ENCODE measurements around the gene LYPD6. TPM values are rescaled to one million over a fixed set of nuclear protein-coding genes. Genes with fewer than 3 reads are reported as not detected.
"Not testable (repeated sequence)": the region's sequence is repeated elsewhere in the genome, so short reads cannot be mapped to it uniquely, and the experiment has no call there.

LYPD6 gene
- total and polyA plus RNA-seq, 2 donors from 2014 or later: 1.1 to 2.2 TPM

- Histone ChIP-seq H3K36me3 (ENCODE audit: control insufficient read depth in 2 of 3, insufficient read depth in 3 of 3, low read length in 3 of 3) (no peaks in the 10 kb centered on the region), H3K4me3 (ENCODE audit: low read length in 3 of 3) (no peak overlapping the region), H3K27ac (ENCODE audit: low read depth in 2 of 2, low read length in 2 of 2) (no peak overlapping the region), H3K9ac (ENCODE audit: low read length in 3 of 3) (no peak overlapping the region), H3K4me1 (ENCODE audit: control insufficient read depth in 2 of 3, insufficient read depth in 2 of 3, low read depth in 1 of 3, low read length in 3 of 3) (peaks cover 0 to 3% (median 0%) of the 10 kb centered on the region in 3 donors), H3K27me3 (ENCODE audit: control insufficient read depth, insufficient read depth, low read length) (no peaks in the 10 kb centered on the region), H3K9me3 (ENCODE audit: control insufficient read depth in 2 of 3, insufficient read depth in 1 of 3, low read length in 3 of 3) (no peaks in the 10 kb centered on the region)
- FAIRE-seq (no peak), DNase-seq (no peak)
- intact Hi-C loops (cut with DNase I): loop anchor here (10.0 kb wide), 1 partner anchor 491 kb away; no protein-coding TSS in a partner anchor
- no peak for TF ChIP-seq CTCF (IDR thresholded peaks at IDR 0.05; ENCODE audit: borderline replicate concordance, extremely low read depth, insufficient read depth)
Measured at GRCh38 chr2:149315461-149315860, 14.9 kb upstream of the LYPD6 start.

GRCh38 chr2:149318566-149318965, 11.8 kb upstream of the LYPD6 start:
- H3K4me1 ChIP-seq (ENCODE audit: control insufficient read depth in 2 of 3, insufficient read depth in 2 of 3, low read depth in 1 of 3, low read length in 3 of 3); H3K27ac ChIP-seq (ENCODE audit: low read depth in 2 of 2, low read length in 2 of 2); H3K4me3 ChIP-seq (ENCODE audit: low read length in 3 of 3); H3K27me3 ChIP-seq (ENCODE audit: control insufficient read depth, insufficient read depth, low read length); H3K9ac ChIP-seq (ENCODE audit: low read length in 3 of 3); H3K36me3 ChIP-seq (ENCODE audit: control insufficient read depth in 2 of 3, insufficient read depth in 3 of 3, low read length in 3 of 3); DNase-seq; H3K9me3 ChIP-seq (ENCODE audit: control insufficient read depth in 2 of 3, insufficient read depth in 1 of 3, low read length in 3 of 3); FAIRE-seq: not testable (repeated sequence)
- intact Hi-C loops (cut with DNase I): loop anchor here (10.0 kb wide), 1 partner anchor 494 kb away; no protein-coding TSS in a partner anchor

- Histone ChIP-seq H3K36me3 (ENCODE audit: control insufficient read depth in 2 of 3, insufficient read depth in 3 of 3, low read length in 3 of 3) (no peaks in the 10 kb centered on the region), H3K27me3 (ENCODE audit: control insufficient read depth, insufficient read depth, low read length) (no peaks in the 10 kb centered on the region), H3K27ac (ENCODE audit: low read depth in 2 of 2, low read length in 2 of 2) (no peak overlapping the region), H3K4me3 (ENCODE audit: low read length in 3 of 3) (no peak overlapping the region), H3K9me3 (ENCODE audit: control insufficient read depth in 2 of 3, insufficient read depth in 1 of 3, low read length in 3 of 3) (no peaks in the 10 kb centered on the region), H3K4me1 (ENCODE audit: control insufficient read depth in 2 of 3, insufficient read depth in 2 of 3, low read depth in 1 of 3, low read length in 3 of 3) (no peaks in the 10 kb centered on the region), H3K9ac (ENCODE audit: low read length in 3 of 3) (no peak overlapping the region)
- DNase-seq (no peak), FAIRE-seq (no peak)
- intact Hi-C loops (cut with DNase I): no loop called here
- TF ChIP-seq CTCF (IDR thresholded peaks at IDR 0.05; ENCODE audit: borderline replicate concordance, extremely low read depth, insufficient read depth): no peak
Measured at GRCh38 chr2:149320362-149320761, 10.0 kb upstream of the LYPD6 start.

GRCh38 chr2:149329068-149329467, 1.3 kb upstream of the LYPD6 start:
- Histone ChIP-seq H3K9ac (ENCODE audit: low read length in 3 of 3) (no peak overlapping the region), H3K9me3 (ENCODE audit: control insufficient read depth in 2 of 3, insufficient read depth in 1 of 3, low read length in 3 of 3) (no peaks in the 10 kb centered on the region), H3K27me3 (ENCODE audit: control insufficient read depth, insufficient read depth, low read length) (no peaks in the 10 kb centered on the region), H3K4me1 (ENCODE audit: control insufficient read depth in 2 of 3, insufficient read depth in 2 of 3, low read depth in 1 of 3, low read length in 3 of 3) (peaks cover 0 to 5% (median 0%) of the 10 kb centered on the region in 3 donors), H3K4me3 (ENCODE audit: low read length in 3 of 3) (peak overlapping the region in 2 of 3 donors; percentile 65 to 84), H3K36me3 (ENCODE audit: control insufficient read depth in 2 of 3, insufficient read depth in 3 of 3, low read length in 3 of 3) (no peaks in the 10 kb centered on the region), H3K27ac (ENCODE audit: low read depth in 2 of 2, low read length in 2 of 2) (no peak overlapping the region)
- peak in 3 of 5 donors; percentile 13 to 45 (median 23) for DNase-seq
- FAIRE-seq: no peak
- intact Hi-C loops (cut with DNase I): no loop called here
- TF ChIP-seq CTCF (IDR thresholded peaks at IDR 0.05; ENCODE audit: borderline replicate concordance, extremely low read depth, insufficient read depth): no peak

Data from kidney (tissue), 14 donors.